Liver (tissue), 9 donors: ENCODE measurements around the gene TMEM131. TPM values are rescaled to one million over a fixed set of nuclear protein-coding genes. Genes with fewer than 3 reads are reported as not detected.

Source experiments
- DNase-seq: peaks from one replicate; pipeline ENCODE4 v3.0.0-alpha.2; 2017; ENCODE audit warnings: low spot score
- H3K27ac ChIP-seq, 2 donors: one replicate each; pipeline ENCODE4 v1.7.0; 2013; ENCODE audit warnings: inconsistent platforms in 2 of 2, low read length in 2 of 2, control low read depth in 1 of 2, low read depth in 1 of 2, mild to moderate bottlenecking in 1 of 2
- H3K27me3 ChIP-seq, 4 donors: one replicate each; pipeline versions ENCODE4 v1.6.1 to v1.7.0; 2013; ENCODE audit warnings: low read length in 3 of 4, inconsistent platforms in 1 of 4, mild to moderate bottlenecking in 1 of 4, moderate library complexity in 1 of 4; ENCODE audit not compliant: control insufficient read depth in 4 of 4, insufficient read depth in 4 of 4
- H3K36me3 ChIP-seq, 4 donors: one replicate each; pipeline versions ENCODE4 v1.6.1 to v1.7.0; 2013; ENCODE audit warnings: low read length in 3 of 4, mild to moderate bottlenecking in 3 of 4, low read depth in 1 of 4, moderate library complexity in 1 of 4; ENCODE audit not compliant: control insufficient read depth in 4 of 4, insufficient read depth in 3 of 4
- H3K4me1 ChIP-seq, 4 donors: one replicate each; pipeline versions ENCODE4 v1.6.1 to v1.7.0; 2013; ENCODE audit warnings: low read length in 3 of 4, mild to moderate bottlenecking in 3 of 4, moderate library complexity in 1 of 4; ENCODE audit not compliant: control insufficient read depth in 4 of 4, insufficient read depth in 4 of 4
- H3K4me3 ChIP-seq, 3 donors: one replicate each; pipeline versions ENCODE4 v1.6.1 to v1.7.0; 2013; ENCODE audit warnings: low read length in 3 of 3, control low read depth in 1 of 3, low read depth in 1 of 3, mild to moderate bottlenecking in 1 of 3
- H3K9ac ChIP-seq, 2 donors: one replicate each; pipeline ENCODE4 v1.7.0; 2013; ENCODE audit warnings: low read length in 2 of 2, mild to moderate bottlenecking in 2 of 2, moderate library complexity in 2 of 2, control low read depth in 1 of 2, low read depth in 1 of 2
- H3K9me3 ChIP-seq, 4 donors: one replicate each; pipeline versions ENCODE4 v1.6.1 to v1.7.0; 2013; ENCODE audit warnings: low read length in 3 of 4; ENCODE audit not compliant: control insufficient read depth in 4 of 4
- ATF3 ChIP-seq: IDR thresholded peaks from 2 replicates; pipeline ENCODE4 v1.6.1; 2016; ENCODE audit warnings: antibody characterized with exemption
- EGR1 ChIP-seq, 2 donors: IDR thresholded peaks; 2 replicates each; pipeline ENCODE4 v1.6.1; 2016 to 2018; ENCODE audit warnings: antibody characterized with exemption in 2 of 2, low read depth in 2 of 2
- FOXA1 ChIP-seq: IDR thresholded peaks from 2 replicates; pipeline ENCODE4 v1.6.1; 2016; ENCODE audit warnings: antibody characterized with exemption
- FOXA2 ChIP-seq: IDR thresholded peaks from 2 replicates; pipeline ENCODE4 v1.6.1; 2016; ENCODE audit warnings: antibody characterized with exemption
- GABPA ChIP-seq, 2 donors: IDR thresholded peaks in 1 of 2; conservative IDR thresholded peaks in 1 of 2; 2 replicates each; pipeline ENCODE4 v1.6.1; 2016; ENCODE audit warnings: antibody characterized with exemption in 2 of 2, mild to moderate bottlenecking in 1 of 2, moderate library complexity in 1 of 2
- HNF4A ChIP-seq, 2 donors: conservative IDR thresholded peaks; 2 replicates each; pipeline ENCODE4 v1.6.1; 2016; ENCODE audit warnings: antibody characterized with exemption in 2 of 2, mild to moderate bottlenecking in 2 of 2
- HNF4G ChIP-seq: IDR thresholded peaks from 2 replicates; pipeline ENCODE4 v1.6.1; 2016; ENCODE audit warnings: antibody characterized with exemption
- JUND ChIP-seq, 2 donors: IDR thresholded peaks; 2 replicates each; pipeline ENCODE4 v1.6.1; 2016; ENCODE audit warnings: antibody characterized with exemption in 2 of 2
- MAX ChIP-seq: IDR thresholded peaks from 2 replicates; pipeline ENCODE4 v1.6.1; 2016; ENCODE audit warnings: antibody characterized with exemption
- NR2F2 ChIP-seq: IDR thresholded peaks from 2 replicates; pipeline ENCODE4 v1.6.1; 2016; ENCODE audit warnings: antibody characterized with exemption
- RAD21 ChIP-seq, 2 donors: IDR thresholded peaks; 2 replicates each; pipeline ENCODE4 v1.6.1; 2016; ENCODE audit warnings: antibody characterized with exemption in 2 of 2, mild to moderate bottlenecking in 2 of 2
- REST ChIP-seq: IDR thresholded peaks from 2 replicates; pipeline ENCODE4 v1.6.1; 2016; ENCODE audit warnings: antibody characterized with exemption, mild to moderate bottlenecking
- RXRA ChIP-seq, 2 donors: IDR thresholded peaks; 2 replicates each; pipeline ENCODE4 v1.6.1; 2017 to 2018; ENCODE audit warnings: antibody characterized with exemption in 2 of 2, mild to moderate bottlenecking in 1 of 2
- SP1 ChIP-seq: IDR thresholded peaks from 2 replicates; pipeline ENCODE4 v1.6.1; 2018; ENCODE audit warnings: antibody characterized with exemption, mild to moderate bottlenecking
- TAF1 ChIP-seq: conservative IDR thresholded peaks from 2 replicates; pipeline ENCODE4 v1.6.1; 2016; ENCODE audit warnings: antibody characterized with exemption, mild to moderate bottlenecking
- YY1 ChIP-seq: IDR thresholded peaks from 2 replicates; pipeline ENCODE4 v1.6.1; 2016; ENCODE audit warnings: antibody characterized with exemption, mild to moderate bottlenecking
- WGBS: extraction: QIAGEN DNeasy Blood & Tissue Kit; methylation state at CpG from one replicate; pipeline ENCODE4 v1.1.7; 2013; 5-methylcytosine and 5-hydroxymethylcytosine counted together
- polyA plus RNA-seq, 2 donors: library from polyadenylated mRNA; stranded (reverse) in 1 of 2; unstranded in 1 of 2; fragments of 200-250 nt in 1 of 2; fragments of >200 nt in 1 of 2; fragmentation: Nextera tagmentation in 1 of 2; extraction: Ambion mirVana in 1 of 2; gene quantifications; one replicate each; pipeline versions ENCODE4 v1.2.1 to v1.2.3, GENCODE V29; 2013 to 2015
- total RNA-seq, 2 donors: library from RNA; depleted of rRNA; stranded (reverse); fragments of >200 nt; gene quantifications; one replicate each; pipeline ENCODE4 v1.2.3, GENCODE V29; 2014
- TF ChIP-seq, protein P1 (sequence below): fragments of 150-350 bp; IDR thresholded peaks from 2 replicates; pipeline ENCODE4 v1.5.1; 2017; ENCODE audit warnings: improper control_type of control experiment, low read depth, low read length; ENCODE audit not compliant: missing input control
- donor health status: healthy.
- donor health status: healthy.
- donor health status: healthy.
- donor health status: healthy.
- donor health status: healthy.

Gene TMEM131
- total and polyA plus RNA-seq, 4 donors = 6.1 to 22.8 (median 11.2) TPM

GRCh38 chr2:97844311-97844859, 151.4 kb downstream of the TMEM131 start:
- no peak overlapping the region for H3K9ac ChIP-seq
- H3K27me3 ChIP-seq = no peaks in the 10 kb centered on the region
- no peak overlapping the region for H3K27ac ChIP-seq
- H3K9me3 ChIP-seq = no peaks in the 10 kb centered on the region
- H3K4me3 ChIP-seq = no peak overlapping the region
- no peak for TF ChIP-seq FOXA2
- TF ChIP-seq RAD21 (IDR thresholded peaks at IDR 0.05) = no peak
- TF ChIP-seq RXRA (IDR thresholded peaks at IDR 0.05) = no peak
- no peak for TF ChIP-seq HNF4A (conservative IDR thresholded peaks at IDR 0.05)
- TF ChIP-seq NR2F2 = no peak
- TF ChIP-seq HNF4G = no peak
- TF ChIP-seq TAF1 = no peak
- WGBS = 80% methylated on average over 2 of the region's 2 CpGs
- peaks cover 2 to 14% (median 5%) of the 10 kb centered on the region in 4 donors for H3K36me3 ChIP-seq
- H3K4me1 ChIP-seq = peaks cover 2 to 14% (median 3%) of the 10 kb centered on the region in 4 donors
- DNase-seq = no peak

GRCh38 chr2:97840198-97840597, 155.6 kb downstream of the TMEM131 start:
- H3K27ac ChIP-seq = no peak overlapping the region
- no peaks in the 10 kb centered on the region for H3K27me3 ChIP-seq
- TF ChIP-seq HNF4A (conservative IDR thresholded peaks at IDR 0.05) (no peak), EGR1 (IDR thresholded peaks at IDR 0.05; ENCODE audit: low read depth in 2 of 2) (no peak), ATF3 (no peak), TAF1 (no peak), SP1 (no peak), FOXA2 (no peak), YY1 (no peak), RAD21 (IDR thresholded peaks at IDR 0.05) (no peak), GABPA (IDR thresholded peaks at IDR 0.05 in 1 of 2, conservative IDR thresholded peaks at IDR 0.05 in 1 of 2) (no peak), HNF4G (no peak), JUND (IDR thresholded peaks at IDR 0.05) (no peak), FOXA1 (no peak), REST (no peak), RXRA (IDR thresholded peaks at IDR 0.05) (no peak), MAX (no peak)
- TF ChIP-seq, protein P1, sequence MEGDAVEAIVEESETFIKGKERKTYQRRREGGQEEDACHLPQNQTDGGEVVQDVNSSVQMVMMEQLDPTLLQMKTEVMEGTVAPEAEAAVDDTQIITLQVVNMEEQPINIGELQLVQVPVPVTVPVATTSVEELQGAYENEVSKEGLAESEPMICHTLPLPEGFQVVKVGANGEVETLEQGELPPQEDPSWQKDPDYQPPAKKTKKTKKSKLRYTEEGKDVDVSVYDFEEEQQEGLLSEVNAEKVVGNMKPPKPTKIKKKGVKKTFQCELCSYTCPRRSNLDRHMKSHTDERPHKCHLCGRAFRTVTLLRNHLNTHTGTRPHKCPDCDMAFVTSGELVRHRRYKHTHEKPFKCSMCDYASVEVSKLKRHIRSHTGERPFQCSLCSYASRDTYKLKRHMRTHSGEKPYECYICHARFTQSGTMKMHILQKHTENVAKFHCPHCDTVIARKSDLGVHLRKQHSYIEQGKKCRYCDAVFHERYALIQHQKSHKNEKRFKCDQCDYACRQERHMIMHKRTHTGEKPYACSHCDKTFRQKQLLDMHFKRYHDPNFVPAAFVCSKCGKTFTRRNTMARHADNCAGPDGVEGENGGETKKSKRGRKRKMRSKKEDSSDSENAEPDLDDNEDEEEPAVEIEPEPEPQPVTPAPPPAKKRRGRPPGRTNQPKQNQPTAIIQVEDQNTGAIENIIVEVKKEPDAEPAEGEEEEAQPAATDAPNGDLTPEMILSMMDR = no peak
- no peak overlapping the region for H3K4me3 ChIP-seq
- H3K9me3 ChIP-seq = no peaks in the 10 kb centered on the region
- DNase-seq = no peak
- H3K36me3 ChIP-seq = peaks cover 2 to 21% (median 7%) of the 10 kb centered on the region in 4 donors
- H3K9ac ChIP-seq = no peak overlapping the region
- 93% methylated on average over 6 of the region's 6 CpGs for WGBS
- H3K4me1 ChIP-seq = peaks cover 2 to 6% (median 2%) of the 10 kb centered on the region in 4 donors
